Measurements from ENCODE around the gene KLHL29.

DNA sequence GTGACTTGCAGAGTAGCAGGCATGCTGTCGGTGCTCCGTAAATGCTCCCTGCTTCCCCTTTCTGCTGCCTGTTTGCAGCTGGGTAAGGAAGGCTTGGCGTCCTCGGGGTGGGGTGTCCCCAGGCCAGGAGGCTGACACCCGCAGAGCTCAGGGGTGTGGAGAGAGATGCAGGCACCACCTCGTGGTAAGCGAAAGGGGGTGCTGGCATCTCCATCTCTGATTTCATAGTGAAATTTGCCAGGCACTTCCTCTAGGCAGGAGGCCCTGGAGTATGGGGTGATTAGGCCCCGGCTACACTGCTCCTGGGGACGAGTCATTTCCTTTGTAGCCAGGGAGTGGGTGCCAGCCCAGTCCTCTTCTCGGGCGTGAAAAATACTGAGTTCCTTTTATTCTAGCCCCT is 160.4 kb downstream of the KLHL29 start:
- TF ChIP-seq POLR2A (IDR thresholded peaks at IDR 0.05; ENCODE audit: low read depth, low read length) (no peak), TAF1 (IDR thresholded peaks at IDR 0.05; ENCODE audit: borderline replicate concordance, low read depth, low read length) (no peak)
